ENCODE data around the gene LAMA1.
A peak's percentile ranks its signal among the peaks of the same experiment; 100 is the strongest.
"Not testable (repeated sequence)": the region's sequence is repeated elsewhere in the genome, so short reads cannot be mapped to it uniquely, and the experiment has no call there.

The LAMA1 gene, protein sequence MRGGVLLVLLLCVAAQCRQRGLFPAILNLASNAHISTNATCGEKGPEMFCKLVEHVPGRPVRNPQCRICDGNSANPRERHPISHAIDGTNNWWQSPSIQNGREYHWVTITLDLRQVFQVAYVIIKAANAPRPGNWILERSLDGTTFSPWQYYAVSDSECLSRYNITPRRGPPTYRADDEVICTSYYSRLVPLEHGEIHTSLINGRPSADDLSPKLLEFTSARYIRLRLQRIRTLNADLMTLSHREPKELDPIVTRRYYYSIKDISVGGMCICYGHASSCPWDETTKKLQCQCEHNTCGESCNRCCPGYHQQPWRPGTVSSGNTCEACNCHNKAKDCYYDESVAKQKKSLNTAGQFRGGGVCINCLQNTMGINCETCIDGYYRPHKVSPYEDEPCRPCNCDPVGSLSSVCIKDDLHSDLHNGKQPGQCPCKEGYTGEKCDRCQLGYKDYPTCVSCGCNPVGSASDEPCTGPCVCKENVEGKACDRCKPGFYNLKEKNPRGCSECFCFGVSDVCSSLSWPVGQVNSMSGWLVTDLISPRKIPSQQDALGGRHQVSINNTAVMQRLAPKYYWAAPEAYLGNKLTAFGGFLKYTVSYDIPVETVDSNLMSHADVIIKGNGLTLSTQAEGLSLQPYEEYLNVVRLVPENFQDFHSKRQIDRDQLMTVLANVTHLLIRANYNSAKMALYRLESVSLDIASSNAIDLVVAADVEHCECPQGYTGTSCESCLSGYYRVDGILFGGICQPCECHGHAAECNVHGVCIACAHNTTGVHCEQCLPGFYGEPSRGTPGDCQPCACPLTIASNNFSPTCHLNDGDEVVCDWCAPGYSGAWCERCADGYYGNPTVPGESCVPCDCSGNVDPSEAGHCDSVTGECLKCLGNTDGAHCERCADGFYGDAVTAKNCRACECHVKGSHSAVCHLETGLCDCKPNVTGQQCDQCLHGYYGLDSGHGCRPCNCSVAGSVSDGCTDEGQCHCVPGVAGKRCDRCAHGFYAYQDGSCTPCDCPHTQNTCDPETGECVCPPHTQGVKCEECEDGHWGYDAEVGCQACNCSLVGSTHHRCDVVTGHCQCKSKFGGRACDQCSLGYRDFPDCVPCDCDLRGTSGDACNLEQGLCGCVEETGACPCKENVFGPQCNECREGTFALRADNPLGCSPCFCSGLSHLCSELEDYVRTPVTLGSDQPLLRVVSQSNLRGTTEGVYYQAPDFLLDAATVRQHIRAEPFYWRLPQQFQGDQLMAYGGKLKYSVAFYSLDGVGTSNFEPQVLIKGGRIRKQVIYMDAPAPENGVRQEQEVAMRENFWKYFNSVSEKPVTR (N-terminal part only)

DNA sequence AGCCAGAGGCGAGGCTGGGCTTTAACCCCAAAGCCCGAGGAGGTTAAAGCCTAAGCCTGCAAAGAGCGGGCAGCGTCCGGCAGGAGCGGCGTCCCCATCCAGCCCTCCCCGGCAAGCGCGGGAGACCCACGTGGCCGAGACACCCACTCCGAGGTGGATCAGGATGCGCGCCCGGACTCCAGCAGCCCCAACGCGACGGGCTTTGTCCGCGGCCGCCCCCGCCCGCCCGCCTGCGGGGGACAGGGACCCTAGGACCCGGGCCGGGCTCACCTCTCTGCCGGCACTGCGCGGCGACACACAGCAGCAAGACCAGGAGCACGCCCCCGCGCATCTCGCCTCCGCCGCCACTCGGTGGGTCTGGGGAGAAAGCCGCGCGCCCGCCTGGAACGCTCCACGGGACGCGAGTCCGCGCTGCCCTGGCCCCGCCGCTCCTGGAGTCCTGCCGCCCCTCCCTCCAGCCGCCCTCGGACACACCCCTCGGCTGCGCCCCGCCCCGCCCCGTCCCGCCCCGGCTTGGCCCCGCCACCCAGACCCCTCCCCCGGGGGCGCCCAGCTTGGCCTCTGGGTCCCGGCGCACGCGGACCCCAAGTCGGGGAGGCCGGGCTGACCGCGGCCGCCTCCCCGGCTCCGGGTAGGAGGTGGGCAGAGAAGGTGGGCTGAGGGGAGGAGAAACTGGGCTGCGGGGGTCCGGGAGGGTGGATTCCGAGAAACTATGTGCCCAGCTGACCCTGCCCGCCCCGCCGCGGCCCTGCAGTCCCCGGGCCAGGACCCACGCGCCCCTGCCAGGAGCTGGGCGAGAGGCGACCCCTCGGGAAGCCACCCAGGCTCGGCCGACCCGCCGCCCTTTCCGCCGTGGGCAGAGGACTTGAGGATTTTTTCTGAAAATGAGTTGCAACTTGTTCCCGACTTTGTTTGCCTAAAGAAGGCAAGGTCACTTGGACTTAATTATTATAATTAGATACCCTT lies at the start of gene LAMA1:
Gene LAMA1, minus strand, starts transcription at position 408 of the 966 bp plus-strand sequence. Its CDS starts 77 bp downstream, at position 331.
- DNase-seq, result no peak

GRCh38 chr18:7165846-7166393 lies 48.3 kb upstream of the LAMA1 start:
- no peak for DNase-seq

DNA sequence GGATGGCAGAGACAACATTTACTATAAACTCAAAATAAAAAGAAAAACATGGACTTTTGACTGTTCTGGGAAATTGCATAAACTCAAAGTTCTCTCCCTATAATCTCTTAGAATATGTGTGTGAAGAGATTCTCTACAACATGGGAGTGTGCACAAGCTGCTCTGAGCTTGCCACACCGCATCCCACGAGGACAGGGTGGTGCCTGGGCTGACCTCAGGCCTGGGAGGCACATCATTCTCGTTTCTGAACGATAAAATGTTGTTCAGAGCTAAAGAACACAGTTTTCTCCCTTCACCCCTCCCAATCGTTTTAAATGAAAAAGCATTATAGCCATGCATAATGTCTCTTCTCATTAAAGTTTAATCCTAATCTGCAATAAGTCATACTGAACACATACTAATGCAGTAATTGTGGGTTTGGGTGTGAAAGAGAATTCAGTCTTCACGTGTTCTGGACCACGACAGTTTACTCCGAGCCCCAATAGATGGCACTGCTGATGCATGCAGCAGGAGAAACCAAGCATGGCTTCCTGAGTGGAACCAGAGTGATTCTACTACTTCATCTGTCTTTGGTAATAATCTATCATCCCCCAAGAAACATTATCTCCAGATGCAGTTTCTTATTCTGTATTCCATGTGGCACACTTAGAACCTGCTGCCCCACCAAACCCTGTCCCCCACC lies 46.9 kb upstream of the LAMA1 start:
- DNase-seq, result peak; percentile 32

DNA sequence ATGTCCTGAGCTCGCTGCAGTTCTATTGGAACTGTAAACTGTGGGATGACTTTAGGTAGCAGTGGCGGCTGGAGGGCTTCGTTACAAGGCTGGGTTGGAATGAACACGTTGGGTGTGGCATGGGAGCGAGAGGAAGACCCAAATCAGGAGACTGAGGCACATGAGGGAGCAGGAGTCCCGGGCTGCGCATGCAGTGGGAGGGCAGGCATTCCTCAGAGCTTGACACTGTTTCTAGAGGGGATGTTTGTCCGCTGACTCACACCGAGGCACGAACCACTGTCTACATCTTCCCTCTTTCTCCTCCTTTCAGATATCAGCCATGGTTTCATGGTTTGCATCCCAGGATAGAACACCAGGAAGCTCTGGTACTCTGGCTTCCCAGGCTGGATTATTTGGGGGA lies 40.6 kb upstream of the LAMA1 start:
- DNase-seq, result no peak

GRCh38 chr18:7157760-7158159 lies 40.2 kb upstream of the LAMA1 start:
- DNase-seq, result peak; percentile 17

DNA sequence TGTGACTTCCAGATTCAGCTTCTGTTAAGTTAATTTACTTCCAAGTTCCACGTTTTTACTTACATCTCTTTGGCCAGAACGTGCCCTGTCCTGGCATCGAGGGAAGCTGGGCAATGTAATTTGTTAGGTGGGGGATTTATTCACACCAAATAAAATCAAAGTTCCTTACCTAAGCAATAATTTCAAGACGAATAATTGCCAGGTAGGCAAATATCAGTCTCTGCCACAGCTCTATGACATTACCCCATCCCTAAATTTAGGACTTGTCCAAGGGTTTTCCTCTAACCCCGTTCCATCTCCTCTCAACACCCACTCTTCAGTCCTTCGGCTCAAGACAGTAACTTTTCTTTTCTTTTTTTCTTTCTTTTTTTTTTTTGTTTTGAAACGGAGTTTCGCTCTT lies 38.3 kb upstream of the LAMA1 start:
- DNase-seq, result no peak

- no peak for DNase-seq
These were observed 37.5 kb upstream of the LAMA1 start for GRCh38 chr18:7155092-7155491.

GRCh38 chr18:7152440-7152839 lies 34.8 kb upstream of the LAMA1 start:
- DNase-seq, result no peak

DNA sequence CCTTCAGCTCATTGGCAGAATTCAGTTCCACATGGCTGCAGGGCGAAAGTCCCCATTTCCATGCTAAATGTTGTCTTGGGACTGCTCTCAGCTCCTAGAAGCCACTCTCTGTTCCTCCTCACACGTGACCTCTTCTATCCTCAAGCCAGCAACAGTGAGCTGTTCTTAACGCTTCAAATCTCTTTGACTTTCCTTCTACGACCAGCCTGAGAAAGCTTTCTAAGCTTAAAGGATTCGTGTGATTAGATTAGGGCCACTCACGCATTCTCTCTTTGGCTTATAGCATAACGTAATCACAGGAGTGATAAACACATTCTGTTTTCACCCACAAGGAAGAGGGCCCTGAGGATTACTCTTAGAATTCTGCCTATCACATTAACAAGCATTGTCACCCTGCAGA lies 29.8 kb upstream of the LAMA1 start:
- no peak for DNase-seq

DNA sequence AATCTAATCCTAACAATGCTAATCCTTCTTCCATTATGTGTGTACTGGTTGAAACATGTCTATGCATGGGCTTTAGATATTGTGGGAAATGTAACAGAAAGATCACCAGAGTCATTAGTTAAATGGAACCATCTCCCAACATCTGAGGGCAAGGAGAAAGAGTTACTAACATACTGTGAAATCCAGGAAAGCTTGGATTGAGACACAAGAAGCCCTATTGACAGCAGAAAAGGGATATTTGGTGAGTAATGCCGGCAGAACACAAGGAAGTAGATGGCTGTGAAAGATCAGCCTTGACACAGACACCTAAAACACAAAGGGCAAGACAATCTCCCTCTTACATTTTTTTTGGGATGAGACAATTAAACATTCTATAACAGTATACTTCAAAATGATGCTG lies 28.5 kb upstream of the LAMA1 start:
- DNase-seq, result no peak

DNA sequence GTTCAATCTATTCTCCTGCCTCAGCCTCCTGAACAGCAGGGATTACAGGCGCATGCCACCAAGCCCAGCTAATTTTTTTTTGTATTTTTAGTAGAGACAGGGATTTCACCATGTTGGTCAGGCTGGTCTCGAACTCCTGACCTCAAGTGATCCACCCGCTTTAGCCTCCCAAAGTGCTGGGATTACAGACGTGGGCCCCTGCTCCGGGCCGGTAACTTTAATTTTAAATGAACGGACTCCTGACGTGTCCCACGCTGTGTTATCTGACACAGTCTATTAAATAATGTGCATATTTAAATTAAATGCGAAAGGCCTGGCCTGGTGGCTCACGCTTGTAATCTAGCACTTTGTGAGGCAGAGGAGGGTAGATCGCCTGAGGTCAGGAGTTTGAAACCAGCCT lies 27.3 kb upstream of the LAMA1 start:
- DNase-seq, result not testable (repeated sequence)

DNA sequence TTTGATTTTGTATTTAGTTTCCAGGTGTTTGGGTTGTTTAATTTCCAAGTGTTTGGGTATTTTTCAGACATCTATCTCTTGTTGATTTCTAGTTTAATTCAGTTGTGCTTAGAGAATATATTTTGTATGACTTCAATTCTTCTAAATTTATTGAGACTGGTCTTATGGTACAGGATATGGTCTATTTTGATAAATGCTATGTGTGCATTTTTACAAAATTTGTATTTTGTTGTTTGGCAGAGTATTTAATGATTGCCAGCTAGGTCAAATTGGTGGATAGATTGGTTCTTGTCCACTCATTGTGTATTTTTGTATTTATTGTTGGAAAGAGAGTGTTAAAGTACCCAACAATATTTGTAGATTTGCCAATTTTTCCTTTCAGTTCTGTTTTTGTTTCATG lies 23.7 kb upstream of the LAMA1 start:
- no peak for DNase-seq

- no peak for DNase-seq
These were observed 21.8 kb upstream of the LAMA1 start for GRCh38 chr18:7139409-7139808.

- DNase-seq, result no peak
These were observed 15.6 kb upstream of the LAMA1 start for GRCh38 chr18:7133181-7133580.

GRCh38 chr18:7132356-7133150 lies 15.0 kb upstream of the LAMA1 start:
- DNase-seq, result no peak

DNA sequence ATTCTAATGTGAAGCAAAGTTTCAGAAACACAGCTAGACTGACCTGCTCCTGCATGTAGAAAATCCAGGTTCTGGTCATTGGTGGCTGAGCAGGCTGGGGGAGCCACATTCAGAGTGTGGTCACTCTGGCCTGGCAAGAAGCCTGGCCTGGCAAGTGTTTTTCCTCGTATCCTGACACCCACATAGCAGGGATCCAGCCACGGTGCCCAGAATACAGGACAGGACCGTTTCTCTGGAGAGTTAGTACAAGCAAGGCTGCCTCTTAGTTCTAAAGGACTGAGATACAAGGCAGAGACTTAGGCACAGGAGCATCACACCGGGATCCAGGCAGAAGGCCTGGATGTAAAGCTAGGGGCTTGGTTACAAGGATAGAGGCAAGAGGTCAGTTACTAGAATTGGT lies 4.8 kb upstream of the LAMA1 start:
- DNase-seq, result no peak

- no peak for DNase-seq
These were observed 706 bp downstream of the LAMA1 start for GRCh38 chr18:7116792-7117389.

GRCh38 chr18:7116001-7116730 lies 1.4 kb downstream of the LAMA1 start:
- DNase-seq, result no peak

GRCh38 chr18:7112936-7113335 lies 4.7 kb downstream of the LAMA1 start:
- no peak for DNase-seq

All from hematopoietic multipotent progenitor cell treated with erythropoietin and hydrocortisone succinate and interleukin-3 and kit ligand, for 6 days (in vitro differentiated cells).